OCI-LY7 (cell line): ENCODE results near the gene GABRR2.

Experiments used
- EZH2phosphoT487 ChIP-seq: fragments of 200-600 bp; sonication (generic); IDR thresholded peaks from 2 replicates; pipeline ENCODE4 v1.6.1; 2018; ENCODE audit warnings: low read depth, borderline replicate concordance, mild to moderate bottlenecking, mixed run types, antibody characterized with exemption, low read length, moderate library complexity, mixed read lengths
- TF ChIP-seq, protein P1 (sequence below): fragments of 200-600 bp; sonication (generic); conservative IDR thresholded peaks from 2 replicates; pipeline ENCODE4 v1.5.1; 2014; ENCODE audit warnings: mild to moderate bottlenecking, antibody characterized with exemption, low read length, moderate library complexity, mixed read lengths

DNA sequence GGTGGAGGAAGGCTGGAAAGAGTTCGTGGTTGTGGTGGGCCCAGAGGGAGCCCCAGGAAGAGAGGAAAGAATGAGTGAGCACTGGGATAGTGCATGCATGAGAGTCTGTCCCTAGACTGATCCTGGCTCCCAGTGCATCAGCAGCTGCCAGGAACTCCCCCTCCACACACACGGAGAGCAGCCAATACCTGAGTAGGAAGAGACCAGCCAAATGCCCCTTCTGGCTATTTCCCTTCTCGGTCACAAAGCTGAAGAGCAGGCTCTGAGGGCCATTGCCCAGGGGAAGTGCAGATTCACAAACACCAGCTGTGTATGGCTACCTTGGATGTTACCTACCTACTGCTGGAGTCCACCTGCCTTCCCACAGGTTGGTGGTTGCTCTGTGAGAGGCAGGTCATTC lies 45.1 kb downstream of the GABRR2 start:
- TF ChIP-seq, protein P1, sequence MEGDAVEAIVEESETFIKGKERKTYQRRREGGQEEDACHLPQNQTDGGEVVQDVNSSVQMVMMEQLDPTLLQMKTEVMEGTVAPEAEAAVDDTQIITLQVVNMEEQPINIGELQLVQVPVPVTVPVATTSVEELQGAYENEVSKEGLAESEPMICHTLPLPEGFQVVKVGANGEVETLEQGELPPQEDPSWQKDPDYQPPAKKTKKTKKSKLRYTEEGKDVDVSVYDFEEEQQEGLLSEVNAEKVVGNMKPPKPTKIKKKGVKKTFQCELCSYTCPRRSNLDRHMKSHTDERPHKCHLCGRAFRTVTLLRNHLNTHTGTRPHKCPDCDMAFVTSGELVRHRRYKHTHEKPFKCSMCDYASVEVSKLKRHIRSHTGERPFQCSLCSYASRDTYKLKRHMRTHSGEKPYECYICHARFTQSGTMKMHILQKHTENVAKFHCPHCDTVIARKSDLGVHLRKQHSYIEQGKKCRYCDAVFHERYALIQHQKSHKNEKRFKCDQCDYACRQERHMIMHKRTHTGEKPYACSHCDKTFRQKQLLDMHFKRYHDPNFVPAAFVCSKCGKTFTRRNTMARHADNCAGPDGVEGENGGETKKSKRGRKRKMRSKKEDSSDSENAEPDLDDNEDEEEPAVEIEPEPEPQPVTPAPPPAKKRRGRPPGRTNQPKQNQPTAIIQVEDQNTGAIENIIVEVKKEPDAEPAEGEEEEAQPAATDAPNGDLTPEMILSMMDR = no peak
- no peak for TF ChIP-seq EZH2phosphoT487
